Right lobe of liver (tissue), 4 donors: ENCODE data around the gene WDR54.

ENCODE experiments used
- CTCF ChIP-seq, 4 donors: fragments of 200-600 bp in 3 of 4; fragments of 450-650 bp in 1 of 4; IDR thresholded peaks; one replicate each; pipeline versions ENCODE4 v1.5.1 to v1.8.0; 2016 to 2022; ENCODE audit warnings: antibody characterized with exemption in 4 of 4, mild to moderate bottlenecking in 2 of 4
- POLR2A ChIP-seq: fragments of 450-650 bp; IDR thresholded peaks from one replicate; pipeline ENCODE4 v1.6.1; 2017; ENCODE audit warnings: antibody characterized with exemption, mild to moderate bottlenecking
- donor health status: DM: no; HTN: no; CAD: no.
- donor health status: DM: no; HTN: no; CAD: no.
- donor health status: DM: no; HTN: yes; CAD: no.

DNA sequence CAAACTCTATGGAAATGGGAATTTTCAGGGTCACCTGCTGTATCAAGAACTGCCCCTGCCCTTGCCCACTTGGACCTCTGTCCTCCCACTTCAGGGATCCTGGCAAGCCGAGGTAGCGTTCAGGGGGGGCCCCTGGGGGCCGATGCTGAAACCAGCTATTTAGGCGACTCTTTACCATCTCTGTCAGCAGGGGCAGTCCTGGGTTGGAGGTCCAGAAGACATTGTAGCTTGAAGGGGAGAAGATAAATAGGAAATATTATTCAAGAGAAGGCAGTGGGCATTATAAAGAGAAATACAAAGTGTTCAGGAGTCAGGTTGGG lies 41.2 kb downstream of the WDR54 start:
- TF ChIP-seq CTCF (IDR thresholded peaks at IDR 0.05): no peak
- TF ChIP-seq POLR2A: no peak
